GM21526 (cell line): ENCODE measurements around the gene ELOA.
"Not testable (repeated sequence)": the region's sequence is repeated elsewhere in the genome, so short reads cannot be mapped to it uniquely, and the experiment has no call there.

Source experiments
- ATAC-seq: cut with Tn5 transposase; IDR thresholded peaks from one replicate; pipeline ENCODE4 v1.9.1; 2021; ENCODE audit warnings: moderate library complexity; ENCODE audit not compliant: unreplicated experiment, low FRiP score

The ELOA gene

GRCh38 chr1:23798662-23799142 is 55.4 kb downstream of the ELOA start:
- no peak for ATAC-seq

GRCh38 chr1:23799255-23799569 is 55.9 kb downstream of the ELOA start:
- ATAC-seq = no peak

DNA sequence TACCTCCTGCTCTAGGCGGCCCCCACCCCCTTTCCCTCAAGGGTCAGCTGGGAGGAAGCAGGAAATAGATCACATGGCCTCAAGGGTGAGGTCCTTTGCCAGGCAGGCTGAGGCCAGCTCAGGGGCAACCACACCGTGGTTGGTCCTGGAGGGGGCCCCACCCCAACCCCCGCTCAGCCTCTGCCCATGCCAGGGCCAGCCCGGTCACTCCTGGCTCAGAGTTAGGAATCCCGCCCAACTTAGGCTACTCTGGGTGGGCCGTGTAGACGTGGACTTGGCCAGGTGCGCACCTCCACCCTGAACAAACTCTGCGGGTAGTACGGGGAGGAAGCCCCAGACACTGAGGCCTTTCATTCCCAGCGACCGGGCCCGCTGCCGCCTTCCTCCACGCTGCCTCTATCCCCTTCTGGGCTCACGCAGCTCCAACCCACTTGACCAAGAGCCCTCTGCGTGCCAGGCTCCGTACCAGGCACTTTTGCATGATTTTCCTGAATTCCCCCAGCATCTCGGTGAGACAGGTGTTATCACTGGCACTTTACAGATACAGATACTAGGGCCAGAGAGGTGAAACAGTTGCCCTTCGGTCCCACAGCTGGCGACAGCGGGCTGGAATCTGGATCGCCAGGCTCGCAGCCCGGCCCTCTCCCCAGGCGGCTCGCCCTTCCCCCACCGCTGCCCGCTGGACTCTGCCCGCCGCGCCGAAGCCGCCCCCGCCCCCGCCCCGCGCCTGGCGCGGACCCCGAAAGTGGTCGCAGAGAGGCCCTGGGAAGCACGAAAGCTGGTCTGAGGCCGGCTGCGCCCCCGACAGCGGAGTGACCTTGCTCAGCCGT is 56.5 kb downstream of the ELOA start:
- peak; percentile 6 for ATAC-seq

DNA sequence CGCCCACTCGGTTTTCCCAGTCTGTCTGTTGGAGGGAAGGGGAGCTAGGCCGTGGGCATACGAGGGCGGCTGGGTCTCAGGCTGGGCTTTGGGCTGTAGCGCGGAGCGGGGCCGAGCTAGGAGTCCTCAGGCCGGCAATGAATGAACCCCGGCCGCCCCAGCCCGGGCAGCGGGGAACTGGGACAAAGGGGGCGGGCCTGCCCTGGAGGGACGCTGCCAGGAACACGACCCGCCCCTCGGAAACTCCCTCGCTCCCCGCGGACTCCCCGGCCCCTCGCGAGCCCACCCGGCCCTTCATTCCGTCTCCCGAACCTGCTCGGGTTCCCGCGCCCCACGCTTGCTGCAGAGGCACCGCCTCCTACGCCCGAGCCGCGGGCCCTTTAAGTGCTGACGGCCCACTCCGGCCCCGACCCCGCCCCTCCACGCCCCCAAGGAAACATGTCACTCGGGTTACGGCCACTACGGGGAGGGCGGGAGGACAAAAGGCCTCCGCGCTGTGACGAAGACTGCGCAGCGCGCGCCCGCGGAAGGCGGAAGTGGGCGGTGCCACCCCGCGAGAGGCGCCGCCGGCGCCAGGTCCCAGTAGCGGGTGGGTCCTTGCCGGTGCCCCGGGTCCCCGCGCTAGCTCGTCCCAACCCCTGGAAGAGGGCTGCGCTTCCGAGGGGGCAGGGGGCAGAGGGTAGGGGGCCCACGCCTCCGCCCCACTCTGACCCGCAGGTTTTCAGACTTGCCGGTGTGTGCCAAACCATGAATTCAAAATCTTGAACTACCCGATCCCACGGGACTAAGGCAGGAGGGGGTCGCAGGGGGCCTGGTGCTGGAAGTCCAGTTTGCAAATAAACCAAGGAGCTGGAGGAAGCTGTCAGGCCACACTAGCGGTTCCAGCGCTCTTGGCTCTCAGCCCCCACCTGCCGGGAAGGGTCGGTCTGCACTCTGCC is 57.4 kb downstream of the ELOA start, which contains the start of gene GALE:
TSS of gene GALE (minus strand) at position 355 of the 938 bp plus-strand sequence. CDS start 1,747 bp downstream, outside the sequence.
- ATAC-seq = peak; percentile 64

DNA sequence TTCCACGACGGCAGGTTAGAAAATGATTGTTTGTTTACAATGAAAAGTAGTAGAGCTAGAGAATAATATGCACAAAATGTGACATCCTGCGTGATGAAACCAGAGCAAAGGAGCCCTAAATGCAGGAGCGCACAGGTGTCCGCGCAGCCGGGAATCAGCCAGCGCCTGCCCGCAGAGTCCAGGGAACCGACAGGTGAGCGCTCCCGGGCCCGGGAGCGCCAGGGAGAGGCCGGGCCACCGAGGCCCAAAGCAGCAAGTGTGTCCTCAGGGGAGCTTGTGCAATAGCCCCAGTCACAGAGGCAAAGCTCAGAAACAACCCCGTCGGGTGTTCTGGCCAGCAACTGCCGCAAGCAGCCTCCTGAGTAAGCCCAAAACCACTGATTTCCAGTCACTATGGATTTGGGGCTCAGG is 58.1 kb downstream of the ELOA start:
- no peak for ATAC-seq

DNA sequence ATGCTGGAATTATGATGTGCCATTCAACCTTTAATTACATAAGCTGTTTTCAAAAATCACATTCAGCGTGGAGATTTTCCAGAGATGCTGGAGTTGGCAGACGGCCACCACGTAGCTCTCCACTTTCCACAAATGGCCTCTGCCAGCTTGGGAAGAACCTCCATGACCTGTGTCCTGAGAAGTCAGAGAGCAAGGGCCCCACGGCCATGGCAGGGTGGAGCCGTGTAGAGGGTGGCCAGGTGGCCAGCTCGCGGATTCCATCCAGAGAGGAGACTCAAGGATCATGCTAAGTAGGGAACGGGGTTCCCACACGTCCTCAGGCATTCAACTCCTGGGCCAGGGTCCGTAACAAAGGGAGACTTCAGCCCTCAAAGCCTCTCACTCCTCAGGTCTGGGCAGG is 58.6 kb downstream of the ELOA start:
- no peak for ATAC-seq

- not testable (repeated sequence) for ATAC-seq
Observed at GRCh38 chr1:23802809-23803342, 59.6 kb downstream of the ELOA start.

GRCh38 chr1:23803674-23804073 is 60.4 kb downstream of the ELOA start:
- ATAC-seq = no peak

- no peak for ATAC-seq
Observed at GRCh38 chr1:23804183-23804835, 61.0 kb downstream of the ELOA start.

DNA sequence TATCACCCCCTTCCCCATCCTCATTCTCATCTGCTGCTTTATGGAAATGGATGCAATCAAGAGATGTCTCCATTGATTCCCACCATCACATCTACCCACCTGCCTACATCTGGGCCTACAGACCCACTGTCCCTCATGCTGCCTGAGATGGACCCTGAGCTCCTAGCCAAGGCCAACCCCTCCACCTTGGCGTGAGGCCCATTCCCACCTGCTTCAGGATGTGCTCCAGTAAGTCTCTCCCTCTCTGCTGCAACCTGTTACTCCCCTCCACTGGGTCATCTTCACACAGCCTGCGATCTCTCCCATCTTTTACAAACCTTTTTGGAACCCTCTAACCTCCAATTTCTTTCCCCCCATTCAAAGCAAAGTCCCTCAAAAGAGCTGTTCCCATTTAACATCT is 61.8 kb downstream of the ELOA start:
- no peak for ATAC-seq

- no peak for ATAC-seq
Observed at GRCh38 chr1:23806280-23806679, 63.0 kb downstream of the ELOA start.

- ATAC-seq = no peak
Observed at GRCh38 chr1:23807453-23807852, 64.2 kb downstream of the ELOA start.

DNA sequence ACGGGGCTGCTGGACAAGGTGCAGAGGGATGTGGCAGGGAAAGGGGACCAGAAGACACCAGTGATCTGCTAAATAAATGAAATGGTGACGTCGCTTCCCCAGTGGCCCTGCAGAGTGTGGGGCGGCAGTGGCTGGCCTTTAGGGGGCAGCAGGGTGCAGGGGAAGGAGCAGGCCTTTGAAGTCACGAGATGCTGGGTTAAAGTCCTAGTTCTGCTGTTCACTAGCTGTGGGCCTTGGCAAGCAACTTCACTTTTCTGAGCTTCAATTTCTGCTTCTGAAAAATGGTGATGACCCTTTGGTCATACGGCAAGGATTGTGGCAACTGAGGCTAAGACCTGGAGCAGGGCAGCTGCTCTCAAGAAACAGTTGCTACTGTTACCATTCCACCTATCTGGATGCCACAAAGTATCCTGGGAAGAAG is 66.5 kb downstream of the ELOA start:
- ATAC-seq = no peak

- ATAC-seq = no peak
Observed at GRCh38 chr1:23810818-23811540, 67.7 kb downstream of the ELOA start.
